ENCODE data around the gene STX11. TPM values are rescaled to one million over a fixed set of nuclear protein-coding genes. Genes with fewer than 3 reads are reported as not detected.

Gene STX11
- total RNA-seq, 4 donors from 2014 or later: 1.8 to 3.0 (median 2.3) TPM; not detected in 1

GRCh38 chr6:144122861-144123260, 27.5 kb upstream of the STX11 start:
- Histone ChIP-seq H3K4me3 (no peak overlapping the region), H3K27me3 (no peaks in the 10 kb centered on the region), H3K9me3 (no peaks in the 10 kb centered on the region), H3K36me3 (no peaks in the 10 kb centered on the region), H3K4me1 (no peaks in the 10 kb centered on the region), H3K27ac (no peak overlapping the region)
- in situ Hi-C loops (cut with MboI; ENCODE audit: low pct_ligation_motif_present in 1 of 4, low pct_unique_long_range_greater_than_20kb in 1 of 4, low sequenced_read_pairs in 3 of 4): loop anchor here in 1 of 4 donors (25.0 kb wide), 1 partner anchor 364 kb away; no protein-coding TSS in a partner anchor
- no peak for DNase-seq
- TF ChIP-seq POLR2AphosphoS5 (IDR thresholded peaks at IDR 0.05): no peak
- no peak for TF ChIP-seq CTCF (IDR thresholded peaks at IDR 0.05)
- no peak for TF ChIP-seq EP300 (IDR thresholded peaks at IDR 0.05; ENCODE audit: low read depth)
- no peak for TF ChIP-seq POLR2A (IDR thresholded peaks at IDR 0.05)
- intact Hi-C loops (cut with DNase I; ENCODE audit: low total_unique reads): no loop called here

GRCh38 chr6:144123421-144123820, 26.9 kb upstream of the STX11 start:
- 59 to 82% methylated on average over 2 of the region's 2 CpGs for WGBS, 2 donors (ENCODE audit: low coverage in 1 of 2)
- Histone ChIP-seq H3K27ac (no peak overlapping the region), H3K36me3 (no peaks in the 10 kb centered on the region), H3K9me3 (no peaks in the 10 kb centered on the region), H3K4me3 (no peak overlapping the region), H3K4me1 (no peaks in the 10 kb centered on the region), H3K27me3 (no peaks in the 10 kb centered on the region)
- no peak for DNase-seq
- TF ChIP-seq POLR2AphosphoS5 (IDR thresholded peaks at IDR 0.05): no peak
- no peak for TF ChIP-seq EP300 (IDR thresholded peaks at IDR 0.05; ENCODE audit: low read depth)
- no peak for TF ChIP-seq POLR2A (IDR thresholded peaks at IDR 0.05)
- no peak for TF ChIP-seq CTCF (IDR thresholded peaks at IDR 0.05)
- intact Hi-C loops (cut with DNase I; ENCODE audit: low total_unique reads) (no loop called here), in situ Hi-C loops (cut with MboI; ENCODE audit: low pct_ligation_motif_present in 1 of 4, low pct_unique_long_range_greater_than_20kb in 1 of 4, low sequenced_read_pairs in 3 of 4) (loop anchor here in 1 of 4 donors (25.0 kb wide), 1 partner anchor 364 kb away; no protein-coding TSS in a partner anchor)

GRCh38 chr6:144123836-144124235, 26.5 kb upstream of the STX11 start:
- in situ Hi-C loops (cut with MboI; ENCODE audit: low pct_ligation_motif_present in 1 of 4, low pct_unique_long_range_greater_than_20kb in 1 of 4, low sequenced_read_pairs in 3 of 4): loop anchor here in 1 of 4 donors (25.0 kb wide), 1 partner anchor 363 kb away; no protein-coding TSS in a partner anchor
- WGBS, 2 donors (ENCODE audit: low coverage in 1 of 2): 60 to 75% methylated on average over 2 of the region's 2 CpGs

GRCh38 chr6:144127097-144127496, 23.2 kb upstream of the STX11 start:
- Histone ChIP-seq H3K36me3 (no peaks in the 10 kb centered on the region), H3K9me3 (no peaks in the 10 kb centered on the region), H3K4me3 (no peak overlapping the region), H3K4me1 (no peaks in the 10 kb centered on the region), H3K27me3 (no peaks in the 10 kb centered on the region), H3K27ac (no peak overlapping the region)
- in situ Hi-C loops (cut with MboI; ENCODE audit: low pct_ligation_motif_present in 1 of 4, low pct_unique_long_range_greater_than_20kb in 1 of 4, low sequenced_read_pairs in 3 of 4) (no loop called here), intact Hi-C loops (cut with DNase I; ENCODE audit: low total_unique reads) (no loop called here)
- WGBS, 2 donors (ENCODE audit: low coverage in 1 of 2): 78 to 80% methylated on average over 5 to 6 of the region's 6 CpGs
- no peak for DNase-seq
- no peak for TF ChIP-seq POLR2A (IDR thresholded peaks at IDR 0.05)
- TF ChIP-seq CTCF (IDR thresholded peaks at IDR 0.05): no peak
- TF ChIP-seq POLR2AphosphoS5 (IDR thresholded peaks at IDR 0.05): no peak
- TF ChIP-seq EP300 (IDR thresholded peaks at IDR 0.05; ENCODE audit: low read depth): no peak

More at GRCh38 chr6:144123836-144124235, 26.5 kb upstream of the STX11 start:
- no peak for DNase-seq
- intact Hi-C loops (cut with DNase I; ENCODE audit: low total_unique reads): no loop called here
- Histone ChIP-seq H3K4me3 (no peak overlapping the region), H3K27ac (no peak overlapping the region), H3K4me1 (no peaks in the 10 kb centered on the region), H3K27me3 (no peaks in the 10 kb centered on the region), H3K36me3 (no peaks in the 10 kb centered on the region), H3K9me3 (no peaks in the 10 kb centered on the region)
- TF ChIP-seq POLR2AphosphoS5 (IDR thresholded peaks at IDR 0.05): no peak
- TF ChIP-seq CTCF (IDR thresholded peaks at IDR 0.05): no peak
- TF ChIP-seq EP300 (IDR thresholded peaks at IDR 0.05; ENCODE audit: low read depth): no peak
- no peak for TF ChIP-seq POLR2A (IDR thresholded peaks at IDR 0.05)
